ENCODE measurements around the gene CHST12. TPM values are rescaled to one million over a fixed set of nuclear protein-coding genes. Genes with fewer than 3 reads are reported as not detected.

The CHST12 gene
- total RNA-seq, 2 donors from 2014 or later = 8.7 to 8.8 TPM

DNA sequence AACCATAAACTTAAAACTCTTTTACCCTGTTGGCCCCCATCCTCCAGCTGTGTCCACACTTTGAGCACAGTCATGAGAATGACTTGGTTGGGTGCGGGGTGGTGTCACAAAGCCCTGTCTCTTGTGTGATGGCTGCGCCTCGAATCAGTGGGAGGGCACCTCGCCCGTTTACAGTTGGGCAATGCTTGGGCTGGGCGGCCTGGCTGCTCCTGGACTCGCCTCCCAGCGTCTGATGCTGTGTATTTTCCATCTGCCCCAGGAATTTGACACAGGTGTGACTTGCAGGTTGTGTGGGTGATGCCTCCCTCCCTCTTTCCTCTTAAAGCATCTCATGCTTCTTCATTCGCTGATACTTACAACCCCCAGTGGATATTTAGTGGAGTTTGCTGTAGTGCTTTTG lies 33.7 kb downstream of the CHST12 start:
- H3K4me1 ChIP-seq = no peaks in the 10 kb centered on the region
- H3K9me3 ChIP-seq = no peaks in the 10 kb centered on the region
- no peak overlapping the region for H3K27ac ChIP-seq
- DNase-seq = no peak
- no peak overlapping the region for H3K4me3 ChIP-seq
- no peaks in the 10 kb centered on the region for H3K36me3 ChIP-seq
- H3K27me3 ChIP-seq = no peaks in the 10 kb centered on the region
- TF ChIP-seq CTCF (IDR thresholded peaks at IDR 0.05) = no peak
- intact Hi-C loops (cut with DNase I) = no loop called here
- no peak overlapping the region for H3K9ac ChIP-seq (ENCODE audit: low read depth in 2 of 2, low read length in 2 of 2)

DNA sequence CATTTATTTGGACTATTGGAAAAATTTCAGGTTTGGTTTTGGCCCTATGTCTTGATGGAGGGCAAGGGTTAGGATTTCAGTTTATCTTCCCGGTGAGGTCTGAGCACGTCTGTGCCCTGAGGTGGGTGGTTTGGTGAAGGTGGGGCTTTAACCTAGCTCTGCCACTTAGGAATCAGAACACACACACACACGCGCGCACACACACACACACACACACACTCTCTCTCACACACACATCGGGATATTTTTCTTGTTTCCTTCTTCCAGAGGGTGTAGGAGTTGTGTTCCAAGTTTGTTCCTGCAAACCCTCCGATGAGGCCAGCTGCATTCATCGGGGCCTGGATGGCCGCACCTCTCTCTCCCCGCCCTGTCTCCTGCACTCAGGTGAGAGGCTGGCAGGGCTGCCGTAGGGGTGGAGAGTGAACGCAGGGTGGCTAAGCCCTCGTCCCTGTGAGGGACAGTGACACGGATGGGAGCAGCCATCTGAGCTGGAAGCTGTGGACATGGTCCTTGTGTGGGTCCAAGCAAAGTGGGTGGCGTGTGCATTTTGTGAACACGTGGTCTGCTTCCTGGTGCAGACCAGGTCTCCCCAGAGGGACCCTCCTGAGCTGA lies 34.2 kb downstream of the CHST12 start:
- Histone ChIP-seq H3K36me3 (no peaks in the 10 kb centered on the region), H3K4me3 (no peak overlapping the region), H3K9ac (ENCODE audit: low read depth in 2 of 2, low read length in 2 of 2) (peak overlapping the region in 1 of 2 donors; percentile 38), H3K27ac (no peak overlapping the region), H3K9me3 (no peaks in the 10 kb centered on the region), H3K4me1 (no peaks in the 10 kb centered on the region), H3K27me3 (no peaks in the 10 kb centered on the region)
- DNase-seq = no peak
- TF ChIP-seq CTCF (IDR thresholded peaks at IDR 0.05) = no peak
- intact Hi-C loops (cut with DNase I) = no loop called here

DNA sequence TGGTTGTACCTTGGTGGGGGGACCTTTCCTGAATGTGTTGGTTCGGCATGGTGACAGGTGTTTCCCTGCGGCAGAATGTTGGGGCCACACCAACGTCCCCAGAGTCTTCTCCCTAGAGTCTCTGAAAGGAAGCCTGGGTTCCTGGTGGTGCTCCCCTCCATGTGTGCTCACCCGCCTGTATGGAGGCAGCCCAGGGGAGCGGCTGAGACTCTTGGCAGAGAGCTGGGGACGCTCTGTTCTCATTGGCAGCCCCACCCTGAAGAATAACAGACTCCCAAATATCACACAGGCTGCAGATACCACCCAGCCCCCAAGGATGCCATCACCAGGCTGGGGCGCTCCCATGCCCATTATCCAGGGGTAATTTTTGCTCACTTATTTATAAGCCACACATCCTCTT lies 34.8 kb downstream of the CHST12 start:
- no peaks in the 10 kb centered on the region for H3K4me1 ChIP-seq
- intact Hi-C loops (cut with DNase I) = no loop called here
- H3K9me3 ChIP-seq = no peaks in the 10 kb centered on the region
- no peaks in the 10 kb centered on the region for H3K36me3 ChIP-seq
- no peaks in the 10 kb centered on the region for H3K27me3 ChIP-seq
- no peak for TF ChIP-seq CTCF (IDR thresholded peaks at IDR 0.05)
- no peak overlapping the region for H3K27ac ChIP-seq
- H3K9ac ChIP-seq (ENCODE audit: low read depth in 2 of 2, low read length in 2 of 2) = peak overlapping the region in 1 of 2 donors; percentile 38
- no peak for DNase-seq
- H3K4me3 ChIP-seq = no peak overlapping the region

DNA sequence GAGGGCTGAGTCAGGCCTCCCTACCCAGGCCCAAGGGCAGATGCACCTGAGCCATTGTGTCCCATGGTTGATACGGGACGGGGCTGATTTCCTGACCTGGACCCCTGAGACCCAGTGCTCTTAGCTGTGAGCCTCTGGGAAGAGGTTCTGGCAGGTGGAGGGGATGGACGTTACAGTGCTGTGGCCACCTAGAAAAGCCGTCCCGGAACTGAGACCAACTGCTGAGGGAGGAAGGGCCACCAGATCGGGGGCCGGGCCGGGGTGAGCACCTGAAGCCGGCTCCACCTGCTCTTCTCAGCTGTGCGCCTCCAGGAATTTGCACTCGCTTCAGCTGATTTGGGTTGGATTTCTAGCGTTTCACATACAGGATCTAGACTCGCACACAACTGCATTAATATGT lies 35.4 kb downstream of the CHST12 start:
- Histone ChIP-seq H3K9me3 (no peaks in the 10 kb centered on the region), H3K4me1 (no peaks in the 10 kb centered on the region), H3K27me3 (no peaks in the 10 kb centered on the region), H3K27ac (no peak overlapping the region), H3K4me3 (no peak overlapping the region), H3K36me3 (no peaks in the 10 kb centered on the region), H3K9ac (ENCODE audit: low read depth in 2 of 2, low read length in 2 of 2) (no peak overlapping the region)
- DNase-seq = no peak
- intact Hi-C loops (cut with DNase I) = no loop called here
- TF ChIP-seq CTCF (IDR thresholded peaks at IDR 0.05) = no peak

DNA sequence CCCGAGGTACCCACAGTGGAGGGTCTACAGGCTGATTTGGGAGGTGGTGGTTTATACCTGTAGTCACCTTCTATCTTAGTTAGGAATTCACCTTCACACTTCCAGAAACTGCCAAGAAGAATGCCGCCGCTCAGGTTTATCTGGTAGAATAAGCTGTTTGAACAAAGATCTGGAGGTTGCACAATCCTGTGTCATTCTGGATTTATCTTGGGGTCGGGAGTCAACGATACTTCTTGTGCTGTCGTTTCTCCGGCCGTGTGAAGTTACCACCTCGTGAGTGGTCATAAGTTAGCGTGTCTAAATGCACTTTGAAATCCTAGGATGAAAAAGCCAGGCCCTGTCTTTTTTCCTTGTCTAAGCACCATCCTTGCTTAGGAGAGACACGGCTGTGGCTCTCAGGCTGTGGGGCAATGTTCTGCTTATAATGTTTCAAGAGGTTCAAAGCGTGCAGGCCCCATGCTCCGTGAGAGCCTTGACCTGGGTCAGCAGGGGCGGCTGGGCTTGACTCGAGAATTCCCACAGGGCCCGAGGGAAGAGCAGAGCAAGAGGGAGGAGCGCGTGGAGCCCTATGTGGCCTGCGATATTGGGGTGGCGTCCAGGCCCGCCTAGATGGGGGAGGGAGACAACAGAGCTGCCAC lies 37.3 kb downstream of the CHST12 start:
- intact Hi-C loops (cut with DNase I) = no loop called here
- no peak overlapping the region for H3K27ac ChIP-seq

More for the DNA sequence above, 37.3 kb downstream of the CHST12 start:
- no peak for DNase-seq
- Histone ChIP-seq H3K27me3 (no peaks in the 10 kb centered on the region), H3K9me3 (no peaks in the 10 kb centered on the region), H3K9ac (ENCODE audit: low read depth in 2 of 2, low read length in 2 of 2) (no peak overlapping the region), H3K4me1 (no peaks in the 10 kb centered on the region), H3K4me3 (no peak overlapping the region), H3K36me3 (no peaks in the 10 kb centered on the region)
- TF ChIP-seq CTCF (IDR thresholded peaks at IDR 0.05) = no peak

Measured in colonic mucosa (tissue), 4 donors.